ENCODE measurements around the gene ARNT2. TPM values are rescaled to one million over a fixed set of nuclear protein-coding genes. Genes with fewer than 3 reads are reported as not detected.

Gene ARNT2
- total RNA-seq, 4 donors from 2014 or later = 1.8 to 5.1 (median 3.6) TPM

- Histone ChIP-seq H3K27ac (no peak overlapping the region), H3K4me1 (peaks cover 4% of the 10 kb centered on the region), H3K4me3 (no peak overlapping the region), H3K9me3 (no peaks in the 10 kb centered on the region), H3K36me3 (no peaks in the 10 kb centered on the region), H3K27me3 (no peaks in the 10 kb centered on the region)
- no peak for TF ChIP-seq POLR2AphosphoS5 (IDR thresholded peaks at IDR 0.05)
- TF ChIP-seq POLR2A (IDR thresholded peaks at IDR 0.05) = no peak
- no peak for TF ChIP-seq EP300 (IDR thresholded peaks at IDR 0.05)
- TF ChIP-seq CTCF (IDR thresholded peaks at IDR 0.05) = no peak
- no peak for DNase-seq (ENCODE audit: low spot score in 2 of 2)
- WGBS = 57% methylated on average over 4 of the region's 4 CpGs
These were observed 157.9 kb downstream of the ARNT2 start for GRCh38 chr15:80562033-80562432.

GRCh38 chr15:80562846-80563245 lies 158.7 kb downstream of the ARNT2 start:
- H3K9me3 ChIP-seq = no peaks in the 10 kb centered on the region
- no peaks in the 10 kb centered on the region for H3K27me3 ChIP-seq
- TF ChIP-seq POLR2AphosphoS5 (IDR thresholded peaks at IDR 0.05) = no peak
- no peak for TF ChIP-seq CTCF (IDR thresholded peaks at IDR 0.05)
- no peak for TF ChIP-seq EP300 (IDR thresholded peaks at IDR 0.05)
- TF ChIP-seq POLR2A (IDR thresholded peaks at IDR 0.05) = no peak
- no peak overlapping the region for H3K4me3 ChIP-seq
- no peak for DNase-seq (ENCODE audit: low spot score in 2 of 2)
- no peaks in the 10 kb centered on the region for H3K36me3 ChIP-seq
- H3K4me1 ChIP-seq = peaks cover 5% of the 10 kb centered on the region
- no peak overlapping the region for H3K27ac ChIP-seq
- 87% methylated on average over 11 of the region's 11 CpGs for WGBS

DNA sequence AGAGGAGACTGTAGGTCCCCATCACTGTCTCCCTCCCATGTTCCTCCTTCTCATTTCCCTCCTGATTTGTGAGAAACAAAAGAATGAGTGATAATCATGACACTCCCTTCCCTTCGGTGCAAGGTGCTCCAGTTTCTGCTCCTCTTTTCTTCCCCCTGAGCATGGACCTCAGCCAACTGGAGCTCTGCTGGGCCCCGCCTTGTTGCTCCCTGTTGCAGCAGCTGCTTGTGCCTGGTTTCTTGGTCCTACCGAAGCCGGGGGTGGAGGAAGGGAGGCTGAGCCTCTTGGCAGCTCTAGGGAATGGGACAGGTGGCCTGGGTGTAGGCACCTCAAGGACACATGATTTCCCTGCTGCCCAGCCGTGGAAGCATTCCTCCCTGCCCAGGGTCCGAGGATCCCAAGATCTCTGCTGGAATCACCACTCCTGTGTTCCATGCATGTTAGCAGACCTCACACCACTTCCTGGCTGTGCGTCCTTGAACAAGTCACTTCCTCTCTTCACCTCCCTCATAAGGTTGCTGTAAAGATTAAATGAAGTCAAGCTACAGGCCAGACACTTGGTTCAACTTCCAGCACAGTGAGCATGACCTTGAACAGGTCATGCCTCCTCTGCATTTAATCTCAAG lies 159.3 kb downstream of the ARNT2 start:
- Histone ChIP-seq H3K4me1 (peaks cover 9% of the 10 kb centered on the region), H3K27me3 (no peaks in the 10 kb centered on the region), H3K4me3 (no peak overlapping the region), H3K9me3 (no peaks in the 10 kb centered on the region), H3K27ac (no peak overlapping the region), H3K36me3 (no peaks in the 10 kb centered on the region)
- no peak for DNase-seq (ENCODE audit: low spot score in 2 of 2)
- 67% methylated on average over 7 of the region's 7 CpGs for WGBS
- TF ChIP-seq POLR2AphosphoS5 (IDR thresholded peaks at IDR 0.05) (no peak), EP300 (IDR thresholded peaks at IDR 0.05) (no peak), CTCF (IDR thresholded peaks at IDR 0.05) (no peak), POLR2A (IDR thresholded peaks at IDR 0.05) (no peak)

- Histone ChIP-seq H3K36me3 (no peaks in the 10 kb centered on the region), H3K27ac (no peak overlapping the region), H3K9me3 (no peaks in the 10 kb centered on the region), H3K27me3 (no peaks in the 10 kb centered on the region), H3K4me3 (no peak overlapping the region), H3K4me1 (peaks cover 9% of the 10 kb centered on the region)
- DNase-seq (ENCODE audit: low spot score in 2 of 2) = no peak
- WGBS = 94% methylated on average over 8 of the region's 8 CpGs
- no peak for TF ChIP-seq POLR2A (IDR thresholded peaks at IDR 0.05)
- TF ChIP-seq POLR2AphosphoS5 (IDR thresholded peaks at IDR 0.05) = no peak
- no peak for TF ChIP-seq EP300 (IDR thresholded peaks at IDR 0.05)
- no peak for TF ChIP-seq CTCF (IDR thresholded peaks at IDR 0.05)
These were observed 159.9 kb downstream of the ARNT2 start for GRCh38 chr15:80564056-80564455.

- no peaks in the 10 kb centered on the region for H3K27me3 ChIP-seq
- H3K4me3 ChIP-seq = no peak overlapping the region
- no peaks in the 10 kb centered on the region for H3K36me3 ChIP-seq
- H3K27ac ChIP-seq = no peak overlapping the region
- WGBS = 87% methylated on average over 1 of the region's 1 CpG
- peaks cover 9% of the 10 kb centered on the region for H3K4me1 ChIP-seq
- TF ChIP-seq POLR2AphosphoS5 (IDR thresholded peaks at IDR 0.05) (no peak), CTCF (IDR thresholded peaks at IDR 0.05) (no peak), POLR2A (IDR thresholded peaks at IDR 0.05) (no peak), EP300 (IDR thresholded peaks at IDR 0.05) (no peak)
- H3K9me3 ChIP-seq = no peaks in the 10 kb centered on the region
- DNase-seq (ENCODE audit: low spot score in 2 of 2) = no peak
These were observed 161.2 kb downstream of the ARNT2 start for GRCh38 chr15:80565398-80565797.
